Testis (tissue), 2 donors: ENCODE data around the gene CBARP.

ENCODE experiments used
- POLR2A ChIP-seq: fragments of 450-650 bp; IDR thresholded peaks from one replicate; pipeline ENCODE4 v1.6.1; 2017; ENCODE audit warnings: antibody characterized with exemption, mild to moderate bottlenecking, moderate library complexity
- TF ChIP-seq, protein P1 (sequence below), 3 experiments: fragments of 450-650 bp in 2 of 3; fragments of 200-600 bp in 1 of 3; sonication (generic) in 1 of 3; IDR thresholded peaks; one replicate each; pipeline ENCODE4 v1.5.1; 2016 to 2019; ENCODE audit warnings: antibody characterized with exemption in 3 of 3, mild to moderate bottlenecking in 2 of 3, moderate library complexity in 1 of 3

DNA sequence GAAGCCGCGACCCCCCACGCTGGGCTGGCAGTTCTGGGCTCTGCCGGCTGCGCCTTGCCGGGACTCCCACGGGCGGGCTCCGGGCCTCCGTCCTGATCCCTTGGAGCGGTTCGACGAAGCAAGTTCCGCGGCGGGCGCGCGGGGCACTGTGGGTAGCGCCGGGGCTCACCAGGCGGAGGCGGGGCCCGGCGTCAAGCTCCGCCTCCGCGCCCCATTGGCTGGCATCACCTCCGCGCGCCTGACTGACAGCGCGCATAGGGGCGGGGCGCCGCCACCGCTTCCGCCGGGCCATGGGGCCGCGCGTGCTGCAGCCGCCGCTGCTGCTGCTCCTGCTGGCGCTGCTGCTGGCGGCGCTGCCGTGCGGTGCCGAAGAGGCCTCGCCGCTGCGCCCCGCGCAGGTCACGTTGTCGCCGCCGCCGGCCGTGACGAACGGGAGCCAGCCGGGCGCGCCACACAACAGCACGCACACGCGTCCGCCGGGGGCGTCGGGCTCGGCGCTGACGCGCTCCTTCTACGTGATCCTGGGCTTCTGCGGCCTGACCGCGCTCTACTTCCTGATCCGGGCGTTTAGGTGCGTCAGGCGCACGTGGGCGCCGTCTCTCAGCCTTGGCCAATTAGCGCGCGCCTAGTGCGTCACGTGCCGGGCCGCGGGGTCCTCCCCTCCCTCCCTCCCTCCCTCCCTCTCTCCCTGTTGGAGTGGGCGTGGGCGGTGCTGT, 37.6 kb upstream of the CBARP start, which contains the start of gene FAM174C:
- TF ChIP-seq POLR2A, result no peak
- TF ChIP-seq, protein P1, sequence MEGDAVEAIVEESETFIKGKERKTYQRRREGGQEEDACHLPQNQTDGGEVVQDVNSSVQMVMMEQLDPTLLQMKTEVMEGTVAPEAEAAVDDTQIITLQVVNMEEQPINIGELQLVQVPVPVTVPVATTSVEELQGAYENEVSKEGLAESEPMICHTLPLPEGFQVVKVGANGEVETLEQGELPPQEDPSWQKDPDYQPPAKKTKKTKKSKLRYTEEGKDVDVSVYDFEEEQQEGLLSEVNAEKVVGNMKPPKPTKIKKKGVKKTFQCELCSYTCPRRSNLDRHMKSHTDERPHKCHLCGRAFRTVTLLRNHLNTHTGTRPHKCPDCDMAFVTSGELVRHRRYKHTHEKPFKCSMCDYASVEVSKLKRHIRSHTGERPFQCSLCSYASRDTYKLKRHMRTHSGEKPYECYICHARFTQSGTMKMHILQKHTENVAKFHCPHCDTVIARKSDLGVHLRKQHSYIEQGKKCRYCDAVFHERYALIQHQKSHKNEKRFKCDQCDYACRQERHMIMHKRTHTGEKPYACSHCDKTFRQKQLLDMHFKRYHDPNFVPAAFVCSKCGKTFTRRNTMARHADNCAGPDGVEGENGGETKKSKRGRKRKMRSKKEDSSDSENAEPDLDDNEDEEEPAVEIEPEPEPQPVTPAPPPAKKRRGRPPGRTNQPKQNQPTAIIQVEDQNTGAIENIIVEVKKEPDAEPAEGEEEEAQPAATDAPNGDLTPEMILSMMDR (IDR thresholded peaks at IDR 0.05), result no peak
